RWPE1 (cell line): ENCODE measurements around the gene FMO4.

Experiments
- CTCF ChIA-PET: fragments of 350-600 bp; sonication (Branson Sonifier 250); formaldehyde crosslinking; extraction: SDS; loops from one replicate; lab custom pipeline; 2021; lab: Yijun Ruan, JAX
- POLR2A ChIA-PET: fragments of 400-600 bp; formaldehyde crosslinking; extraction: SDS; loops from one replicate; lab custom pipeline; 2020; ENCODE audit warnings: antibody characterized with exemption; ENCODE audit not compliant: low non-redundant PET; lab: Yijun Ruan, JAX
- DNase-seq: peaks from one replicate; pipeline ENCODE4 v3.0.0; 2012; ENCODE audit warnings: low spot score
- H3K27ac ChIP-seq: fragments of 450-650 bp; 2 replicates; pipeline ENCODE4 v1.5.1; 2017
- TF ChIP-seq, protein P1 (sequence below): fragments of 450-650 bp; conservative IDR thresholded peaks from 2 replicates; pipeline ENCODE4 v1.5.1; 2017; ENCODE audit warnings: low read depth, mild to moderate bottlenecking

The FMO4 gene, protein sequence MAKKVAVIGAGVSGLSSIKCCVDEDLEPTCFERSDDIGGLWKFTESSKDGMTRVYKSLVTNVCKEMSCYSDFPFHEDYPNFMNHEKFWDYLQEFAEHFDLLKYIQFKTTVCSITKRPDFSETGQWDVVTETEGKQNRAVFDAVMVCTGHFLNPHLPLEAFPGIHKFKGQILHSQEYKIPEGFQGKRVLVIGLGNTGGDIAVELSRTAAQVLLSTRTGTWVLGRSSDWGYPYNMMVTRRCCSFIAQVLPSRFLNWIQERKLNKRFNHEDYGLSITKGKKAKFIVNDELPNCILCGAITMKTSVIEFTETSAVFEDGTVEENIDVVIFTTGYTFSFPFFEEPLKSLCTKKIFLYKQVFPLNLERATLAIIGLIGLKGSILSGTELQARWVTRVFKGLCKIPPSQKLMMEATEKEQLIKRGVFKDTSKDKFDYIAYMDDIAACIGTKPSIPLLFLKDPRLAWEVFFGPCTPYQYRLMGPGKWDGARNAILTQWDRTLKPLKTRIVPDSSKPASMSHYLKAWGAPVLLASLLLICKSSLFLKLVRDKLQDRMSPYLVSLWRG

DNA sequence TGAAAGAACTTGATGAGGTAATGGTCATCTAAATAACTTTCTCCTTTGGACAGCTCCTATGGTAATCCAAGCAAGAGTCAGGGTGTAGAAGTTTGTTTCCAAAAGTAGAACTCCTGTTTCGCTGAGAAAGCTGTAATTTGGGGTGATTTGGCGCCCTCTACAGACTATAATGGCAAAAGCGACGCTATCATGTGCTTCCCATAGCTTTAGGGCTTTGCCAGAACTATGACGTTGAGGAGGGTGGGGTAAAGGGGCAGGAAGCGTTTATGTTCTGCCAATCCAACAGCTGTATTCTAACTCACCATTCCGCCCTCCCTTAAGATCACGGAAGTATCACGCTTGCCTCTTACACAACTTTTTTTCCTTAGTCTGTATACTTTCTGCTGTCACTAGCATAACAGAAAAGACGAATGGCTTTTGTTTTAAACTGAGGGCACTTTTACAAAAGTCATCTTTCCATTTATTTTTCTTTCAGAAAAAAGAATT, at the start of gene FMO4:
Gene FMO4 (plus strand): TSS at position 349 of the 486 bp plus-strand sequence. CDS start 5,643 bp downstream, outside the sequence.
- ChIA-PET CTCF (interaction anchor here (0.6 to 2.6 kb wide), 13 partner anchors 12 to 347 kb away, joined by 3 to 27 read pairs (median 4); partner anchors contain the start of gene PRRC2C), POLR2A (interaction anchor here (0.6 kb wide), 1 partner anchor 436 kb away, joined by 4 read pairs; no protein-coding TSS in a partner anchor)
- TF ChIP-seq, protein P1, sequence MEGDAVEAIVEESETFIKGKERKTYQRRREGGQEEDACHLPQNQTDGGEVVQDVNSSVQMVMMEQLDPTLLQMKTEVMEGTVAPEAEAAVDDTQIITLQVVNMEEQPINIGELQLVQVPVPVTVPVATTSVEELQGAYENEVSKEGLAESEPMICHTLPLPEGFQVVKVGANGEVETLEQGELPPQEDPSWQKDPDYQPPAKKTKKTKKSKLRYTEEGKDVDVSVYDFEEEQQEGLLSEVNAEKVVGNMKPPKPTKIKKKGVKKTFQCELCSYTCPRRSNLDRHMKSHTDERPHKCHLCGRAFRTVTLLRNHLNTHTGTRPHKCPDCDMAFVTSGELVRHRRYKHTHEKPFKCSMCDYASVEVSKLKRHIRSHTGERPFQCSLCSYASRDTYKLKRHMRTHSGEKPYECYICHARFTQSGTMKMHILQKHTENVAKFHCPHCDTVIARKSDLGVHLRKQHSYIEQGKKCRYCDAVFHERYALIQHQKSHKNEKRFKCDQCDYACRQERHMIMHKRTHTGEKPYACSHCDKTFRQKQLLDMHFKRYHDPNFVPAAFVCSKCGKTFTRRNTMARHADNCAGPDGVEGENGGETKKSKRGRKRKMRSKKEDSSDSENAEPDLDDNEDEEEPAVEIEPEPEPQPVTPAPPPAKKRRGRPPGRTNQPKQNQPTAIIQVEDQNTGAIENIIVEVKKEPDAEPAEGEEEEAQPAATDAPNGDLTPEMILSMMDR: peak; percentile 82
- no peak within 1 kb of the TSS for H3K27ac ChIP-seq
- DNase-seq: peak; percentile 98

DNA sequence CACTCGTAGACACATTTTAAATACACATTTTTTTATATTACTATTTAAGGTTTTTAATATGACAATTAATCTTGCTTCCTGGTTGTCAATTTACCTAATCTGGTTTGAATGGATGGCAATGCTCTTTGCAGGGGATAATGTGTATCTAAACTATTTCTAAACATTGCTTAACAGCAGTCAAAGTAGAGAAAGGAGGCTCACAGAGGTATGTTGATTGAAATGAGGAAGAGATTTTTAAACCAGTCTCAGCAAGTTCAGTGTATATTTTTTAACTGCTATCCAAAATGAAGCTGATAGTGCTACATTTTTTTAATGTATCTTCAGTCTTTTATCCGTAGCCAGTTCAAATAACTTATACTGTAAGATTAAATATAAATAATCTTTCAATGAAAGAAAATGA, 48.3 kb upstream of the FMO4 start:
- ChIA-PET POLR2A (no interaction called here), CTCF (interaction anchor here (0.5 kb wide), 1 partner anchor 904 kb away, joined by 3 read pairs; no protein-coding TSS in a partner anchor)
- TF ChIP-seq, protein P1: no peak
- no peak overlapping the region for H3K27ac ChIP-seq
- no peak for DNase-seq

DNA sequence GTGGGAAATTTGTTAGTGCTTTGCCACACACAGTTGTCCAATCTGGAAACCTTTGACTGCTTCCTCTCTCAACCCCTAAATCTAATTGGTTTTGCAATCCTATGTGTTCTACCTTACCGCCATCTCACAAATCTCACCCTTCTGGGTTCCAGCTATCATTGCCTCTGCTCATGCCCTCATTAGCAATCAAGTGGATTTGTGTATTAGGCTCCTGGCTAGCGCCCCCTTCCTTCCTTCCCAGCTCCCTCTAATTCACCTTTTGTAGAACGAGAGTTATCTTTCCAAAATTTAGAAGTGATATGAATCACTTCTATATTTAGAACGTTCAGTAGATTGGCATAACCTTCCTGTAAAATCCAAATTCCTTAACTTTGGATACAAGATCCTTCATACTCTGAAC, 47.1 kb upstream of the FMO4 start:
- no peak overlapping the region for H3K27ac ChIP-seq
- ChIA-PET CTCF (interaction anchor here (0.6 kb wide), 1 partner anchor 243 kb away, joined by 4 read pairs; no protein-coding TSS in a partner anchor), POLR2A (no interaction called here)
- TF ChIP-seq, protein P1: no peak
- no peak for DNase-seq

DNA sequence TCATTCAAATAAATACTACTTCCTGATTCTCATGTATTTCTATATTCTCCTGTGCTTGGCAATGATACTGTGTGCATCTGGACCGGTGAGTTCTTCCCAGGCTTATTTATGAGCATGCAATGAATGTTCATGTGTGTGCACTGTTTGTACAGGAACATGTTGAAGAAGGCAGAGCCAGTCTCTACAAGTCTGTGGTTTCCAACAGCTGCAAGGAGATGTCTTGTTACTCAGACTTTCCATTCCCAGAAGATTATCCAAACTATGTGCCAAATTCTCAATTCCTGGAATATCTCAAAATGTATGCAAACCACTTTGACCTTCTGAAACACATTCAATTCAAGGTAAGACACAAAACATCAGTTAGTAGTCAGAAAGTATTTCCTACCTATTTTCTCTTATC, 46.6 kb upstream of the FMO4 start:
- POLR2A ChIA-PET: no interaction called here
- H3K27ac ChIP-seq: no peak overlapping the region
- DNase-seq: no peak
- TF ChIP-seq, protein P1: no peak
- CTCF ChIA-PET: interaction anchor here (0.9 kb wide), 1 partner anchor 16 kb away, joined by 3 read pairs; no protein-coding TSS in a partner anchor

DNA sequence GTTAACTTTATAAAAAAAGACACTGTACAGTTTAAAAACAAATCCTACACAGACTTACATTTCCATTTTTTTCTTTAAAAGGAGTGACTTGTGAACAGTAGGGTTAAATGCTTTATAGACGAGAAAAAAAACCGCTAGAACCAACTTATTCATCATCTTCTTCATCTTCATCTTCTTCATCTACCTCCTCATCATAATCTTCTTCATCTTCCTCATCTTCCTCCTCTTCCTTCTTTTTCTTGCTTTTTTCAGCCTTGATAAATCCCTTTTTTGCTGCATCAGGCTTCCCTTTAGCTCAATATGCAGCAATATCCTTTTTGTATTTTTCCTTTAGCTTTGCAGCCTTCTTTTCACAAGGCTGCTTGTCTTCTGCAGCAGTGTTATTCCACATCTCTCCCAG, 43.2 kb upstream of the FMO4 start:
- CTCF ChIA-PET: interaction anchor here (0.7 kb wide), 1 partner anchor 39 kb away, joined by 3 read pairs; no protein-coding TSS in a partner anchor

DNA sequence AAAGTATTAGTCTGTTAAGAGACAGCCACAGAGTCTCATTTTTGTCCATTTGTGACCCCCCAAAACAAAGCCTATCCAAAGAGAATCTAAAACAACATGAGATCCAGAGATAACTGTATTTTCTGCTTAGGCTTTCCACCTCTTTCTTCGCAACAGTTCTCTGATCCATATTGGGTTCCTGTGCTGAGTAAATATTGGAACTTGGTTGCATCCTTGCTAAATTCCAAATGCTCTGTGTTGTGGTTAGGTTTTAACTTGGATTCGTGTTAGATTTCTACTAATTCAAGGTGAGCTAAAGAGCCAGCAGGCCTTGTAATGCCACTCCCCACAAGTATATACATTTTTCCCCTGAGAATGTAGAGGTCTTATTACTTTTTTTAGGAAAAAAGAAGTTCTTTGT, 36.4 kb upstream of the FMO4 start:
- H3K27ac ChIP-seq: no peak overlapping the region
- POLR2A ChIA-PET: no interaction called here
- DNase-seq: no peak
- TF ChIP-seq, protein P1: no peak
- CTCF ChIA-PET: no interaction called here

More for the DNA sequence above, 43.2 kb upstream of the FMO4 start:
- POLR2A ChIA-PET: no interaction called here
- H3K27ac ChIP-seq: no peak overlapping the region
- DNase-seq: no peak
- TF ChIP-seq, protein P1: no peak
